ENCODE measurements around the gene NRXN2. TPM values are rescaled to one million over a fixed set of nuclear protein-coding genes. Genes with fewer than 3 reads are reported as not detected.
"Not testable (repeated sequence)": the region's sequence is repeated elsewhere in the genome, so short reads cannot be mapped to it uniquely, and the experiment has no call there.

Gene NRXN2
- total RNA-seq, 1 donor from 2014 or later = 8.5 TPM

DNA sequence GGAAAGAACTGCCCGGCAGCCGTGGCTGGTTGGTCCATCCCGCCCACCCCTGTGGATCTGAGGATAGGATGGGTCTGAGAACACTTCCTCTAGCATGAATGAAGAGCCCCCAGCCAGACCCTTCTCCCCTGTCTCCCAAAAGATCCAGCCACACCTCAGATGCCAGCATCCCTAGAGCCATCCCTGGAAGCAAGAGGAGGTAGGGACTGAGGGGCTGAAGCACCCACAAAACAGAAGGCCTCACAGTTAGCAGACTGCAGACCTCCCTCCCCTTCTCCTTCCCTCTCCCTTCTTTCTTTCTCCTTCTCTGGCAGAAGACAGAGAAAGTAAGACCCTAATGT, 1.7 kb downstream of the NRXN2 start:
- no peak for DNase-seq

GRCh38 chr11:64720640-64721358, 2.2 kb downstream of the NRXN2 start:
- DNase-seq = no peak

- no peak for DNase-seq
These were observed 2.8 kb downstream of the NRXN2 start for GRCh38 chr11:64720167-64720566.

DNA sequence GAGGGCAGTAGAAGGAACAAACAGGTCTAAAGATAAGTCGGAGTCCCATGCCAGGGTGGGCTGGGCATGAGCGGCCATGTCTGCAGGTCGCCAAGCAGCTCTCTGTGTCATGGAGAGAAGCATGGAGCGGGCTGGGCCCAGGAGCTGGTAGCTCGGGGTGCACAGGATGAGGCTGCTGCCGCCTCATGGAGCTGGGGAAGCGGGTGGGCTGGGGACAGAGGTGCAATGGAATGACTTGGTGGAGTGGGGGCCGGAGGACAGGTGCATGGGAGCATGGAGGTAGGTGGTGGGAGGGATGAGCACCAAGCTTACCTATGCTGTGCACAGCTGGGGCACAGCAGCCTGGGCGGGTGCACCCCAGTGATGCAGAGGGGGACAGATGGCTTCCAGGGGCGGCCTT, 3.6 kb downstream of the NRXN2 start:
- DNase-seq = no peak

DNA sequence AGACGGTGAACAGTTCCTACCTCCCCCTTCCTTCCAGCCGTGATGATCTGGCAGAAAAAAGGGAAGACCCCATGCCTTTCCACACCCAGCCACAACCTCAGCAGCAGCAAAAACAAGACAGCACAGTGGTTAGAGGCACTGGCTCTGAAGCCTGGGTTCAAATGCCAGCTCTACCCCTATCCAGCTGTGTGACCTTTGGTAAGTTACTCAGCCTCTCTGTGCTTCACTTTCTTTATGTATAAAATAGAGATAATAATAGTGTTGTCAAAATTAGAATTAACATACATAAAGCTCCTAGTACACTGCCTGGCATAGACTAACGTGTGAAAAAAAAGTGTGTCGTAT, 4.2 kb downstream of the NRXN2 start:
- no peak for DNase-seq

DNA sequence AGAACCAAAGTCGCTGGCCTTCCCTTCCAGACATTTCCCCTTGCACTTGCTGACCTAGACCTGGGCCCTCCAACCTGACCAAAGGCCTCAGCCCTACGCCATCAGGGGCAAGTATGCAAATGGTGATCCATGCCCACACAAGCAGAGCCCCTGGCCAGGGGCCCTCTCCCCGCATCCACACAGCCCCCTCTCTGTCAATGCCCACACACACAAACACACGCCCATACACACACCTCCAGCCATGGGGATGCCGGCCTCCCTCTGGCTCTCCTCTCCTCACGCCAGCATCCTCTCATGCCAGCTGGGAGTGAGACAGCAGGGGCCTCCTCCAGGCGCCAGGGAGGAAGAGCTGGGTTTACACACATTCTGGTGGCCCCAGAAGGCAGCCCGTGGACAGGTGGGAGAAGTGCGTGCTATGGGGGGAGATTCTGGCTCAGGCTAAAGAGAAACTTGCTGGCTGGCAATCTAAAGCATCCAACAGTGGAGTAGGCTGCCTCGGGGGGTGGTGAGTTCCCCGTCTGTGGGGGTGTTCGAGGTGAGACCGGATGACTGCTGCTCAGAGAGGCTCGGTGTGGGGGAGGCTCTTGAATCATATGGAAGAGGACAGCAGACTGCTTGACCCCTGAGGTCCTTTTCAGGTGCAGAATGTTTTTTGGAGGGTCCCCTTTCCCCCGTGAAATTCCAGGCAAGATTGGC, 4.8 kb downstream of the NRXN2 start:
- no peak for DNase-seq

DNA sequence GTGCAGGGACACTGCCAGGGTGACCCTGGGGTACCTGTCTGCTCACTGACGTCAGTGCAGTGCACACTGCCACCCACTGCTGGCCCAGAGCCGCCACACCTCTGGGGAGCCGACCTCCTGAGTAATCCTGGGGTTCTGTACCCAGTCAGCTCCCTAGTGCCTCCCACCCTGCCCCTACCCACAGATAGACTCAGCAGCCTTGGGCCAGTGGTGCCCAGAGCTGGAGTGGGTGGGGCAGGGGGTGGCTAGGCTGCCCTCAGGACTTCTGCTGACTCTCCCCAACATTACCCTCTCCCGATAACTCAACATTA, 5.8 kb downstream of the NRXN2 start:
- no peak for DNase-seq

DNA sequence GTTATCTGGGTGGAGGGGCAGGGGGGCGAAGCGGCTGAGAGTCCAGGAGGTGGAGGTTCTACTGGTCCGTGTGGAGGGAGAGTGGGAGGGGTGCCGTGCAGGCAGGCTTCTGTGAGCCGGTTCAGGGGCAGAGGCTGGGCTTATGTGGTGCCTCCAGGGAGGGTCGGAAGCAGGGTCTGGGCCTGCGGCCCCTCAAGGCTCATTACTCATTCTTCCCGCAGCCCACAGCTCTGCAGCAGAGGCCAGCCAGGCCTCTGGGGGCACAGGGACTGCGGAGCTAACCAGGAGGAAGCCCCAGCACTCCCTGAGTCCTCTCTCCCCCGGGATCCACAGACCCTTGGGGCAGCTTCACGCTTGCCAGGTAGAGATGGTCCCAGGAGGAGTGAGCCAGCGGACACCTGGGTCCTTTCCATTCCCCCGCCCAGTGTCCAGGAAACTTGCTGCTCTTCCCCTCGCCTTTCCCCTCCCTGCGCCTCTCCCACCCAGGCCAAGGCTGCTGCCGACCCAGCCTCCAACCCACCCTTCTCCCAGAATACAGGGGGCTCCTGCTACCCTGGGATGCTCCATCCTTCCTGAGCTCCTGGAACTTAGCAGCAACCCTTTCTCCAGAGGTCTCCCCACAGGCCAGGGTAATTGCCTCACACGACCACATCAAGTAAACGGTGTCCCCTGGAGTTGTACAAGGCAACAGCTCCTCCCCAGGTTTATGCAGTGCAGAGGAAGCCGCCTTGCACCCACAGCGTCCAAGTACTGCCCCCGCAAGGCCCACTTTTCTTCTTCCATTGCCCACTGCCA, 6.3 kb downstream of the NRXN2 start:
- no peak for DNase-seq

GRCh38 chr11:64715756-64716472, 7.1 kb downstream of the NRXN2 start:
- no peak for DNase-seq

DNA sequence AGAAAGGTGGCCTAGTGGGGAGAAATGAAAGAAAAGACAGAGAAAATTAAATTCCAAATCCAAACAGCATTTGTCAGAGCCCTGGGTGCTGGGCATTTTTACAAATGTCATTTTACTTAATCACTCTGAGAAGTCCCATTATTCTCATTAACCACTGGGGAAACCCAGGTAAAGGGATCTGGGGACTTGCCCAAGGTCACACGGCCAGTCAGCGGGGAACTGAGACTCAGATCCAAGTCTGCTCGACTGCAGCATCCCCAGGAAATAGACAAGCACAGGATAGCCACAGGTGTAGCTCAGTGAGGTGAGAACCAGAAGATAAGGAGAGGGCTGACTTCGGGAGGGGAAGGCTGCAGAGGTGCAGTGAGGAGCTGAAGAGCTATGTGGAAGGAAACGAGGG, 7.9 kb downstream of the NRXN2 start:
- DNase-seq = no peak

DNA sequence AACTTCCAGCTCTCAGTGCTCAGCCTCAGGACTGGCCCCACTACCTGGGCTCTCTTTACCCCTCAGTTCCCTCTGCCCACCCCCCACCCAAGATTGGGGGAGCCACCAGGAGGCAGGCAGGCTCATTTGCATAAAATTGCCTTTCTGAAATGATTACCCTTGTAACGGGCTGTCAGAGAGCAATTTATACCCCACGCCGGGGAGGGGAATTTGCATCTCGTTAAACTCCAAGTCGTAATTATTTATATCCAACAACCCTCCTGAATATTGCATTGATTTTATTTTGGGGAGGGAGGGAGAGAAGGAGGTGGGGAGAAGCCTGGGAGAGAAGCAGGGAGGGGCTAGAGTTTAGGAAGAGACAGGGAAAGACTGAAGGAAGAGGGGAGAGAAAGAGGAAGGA, 8.3 kb downstream of the NRXN2 start:
- DNase-seq = no peak

DNA sequence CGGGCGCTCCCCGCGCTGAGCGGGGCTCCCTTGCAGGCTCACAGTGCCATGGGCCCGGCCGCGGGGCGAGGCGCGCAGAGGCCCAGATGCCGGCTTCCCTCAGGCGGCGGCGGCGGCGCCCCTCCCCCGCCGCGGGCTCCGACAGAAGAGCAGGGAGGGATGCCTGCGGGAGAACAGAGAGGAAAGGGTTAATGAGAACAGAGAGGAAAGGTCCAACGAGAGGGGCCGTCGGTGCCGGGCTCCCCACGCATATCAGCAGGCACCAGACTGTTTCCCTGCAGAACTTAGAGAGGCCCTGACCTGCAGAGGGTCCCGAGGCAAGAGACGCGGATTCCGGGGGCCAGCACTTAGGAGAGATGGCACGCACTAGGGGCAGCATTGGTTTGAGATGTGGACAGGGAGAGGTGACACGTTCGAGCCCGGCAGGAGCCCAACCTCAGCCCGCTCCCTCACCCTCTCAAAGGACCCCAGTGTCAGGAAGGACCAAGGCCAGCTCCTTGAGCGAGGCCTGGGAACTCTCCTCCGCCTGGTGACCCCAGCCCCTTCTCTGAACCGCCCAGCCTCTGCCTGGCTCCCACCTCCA, 9.1 kb downstream of the NRXN2 start:
- no peak for DNase-seq

GRCh38 chr11:64713016-64713707, 9.8 kb downstream of the NRXN2 start:
- DNase-seq = no peak

DNA sequence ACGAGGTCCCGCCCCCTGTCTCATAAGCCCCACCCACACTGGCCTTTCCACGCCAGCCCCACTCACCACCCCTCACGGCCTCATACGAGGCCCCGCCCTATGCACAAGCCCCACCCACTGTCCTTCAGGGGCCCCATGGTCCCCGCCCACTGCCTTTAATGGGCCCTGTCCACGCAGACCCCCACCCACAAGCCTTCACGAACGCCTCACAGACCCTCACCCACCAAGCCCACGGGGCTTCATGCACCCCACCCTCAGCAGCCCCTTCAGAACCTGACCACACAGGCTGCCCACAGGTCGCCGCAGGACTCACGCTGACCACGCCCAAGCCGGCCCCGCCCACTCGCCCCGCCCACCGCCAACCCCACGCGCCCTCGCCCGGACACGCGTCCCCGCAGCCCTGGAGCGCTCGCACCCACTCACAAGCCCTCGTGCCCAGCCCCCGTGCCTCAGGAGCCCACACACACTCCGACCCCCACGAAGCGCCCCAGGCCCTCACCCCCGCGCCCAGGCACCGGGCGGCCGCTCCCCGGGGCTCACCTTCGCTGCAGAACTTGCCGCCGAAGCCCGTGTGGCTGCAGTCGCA, 10.5 kb downstream of the NRXN2 start:
- DNase-seq = no peak

DNA sequence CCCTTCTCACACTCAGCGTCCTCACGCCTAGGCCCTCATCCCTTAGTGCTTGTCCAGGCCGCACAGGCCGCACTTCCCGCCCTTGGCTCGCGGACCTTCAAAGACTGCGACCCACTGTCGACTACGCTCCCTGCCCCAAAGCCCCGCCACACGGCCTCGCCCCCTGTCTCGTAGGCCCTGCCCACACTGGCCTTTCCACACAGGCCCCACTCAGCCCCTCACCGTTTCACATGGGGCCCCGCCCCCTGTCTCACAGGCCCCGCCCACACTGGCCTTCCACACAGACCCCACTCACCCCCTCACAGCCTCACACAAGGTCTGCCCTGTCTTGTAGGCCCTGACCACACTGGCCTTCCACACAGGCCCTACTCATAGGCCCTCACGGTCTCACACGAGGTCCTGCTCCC, 11.0 kb downstream of the NRXN2 start:
- DNase-seq = no peak

DNA sequence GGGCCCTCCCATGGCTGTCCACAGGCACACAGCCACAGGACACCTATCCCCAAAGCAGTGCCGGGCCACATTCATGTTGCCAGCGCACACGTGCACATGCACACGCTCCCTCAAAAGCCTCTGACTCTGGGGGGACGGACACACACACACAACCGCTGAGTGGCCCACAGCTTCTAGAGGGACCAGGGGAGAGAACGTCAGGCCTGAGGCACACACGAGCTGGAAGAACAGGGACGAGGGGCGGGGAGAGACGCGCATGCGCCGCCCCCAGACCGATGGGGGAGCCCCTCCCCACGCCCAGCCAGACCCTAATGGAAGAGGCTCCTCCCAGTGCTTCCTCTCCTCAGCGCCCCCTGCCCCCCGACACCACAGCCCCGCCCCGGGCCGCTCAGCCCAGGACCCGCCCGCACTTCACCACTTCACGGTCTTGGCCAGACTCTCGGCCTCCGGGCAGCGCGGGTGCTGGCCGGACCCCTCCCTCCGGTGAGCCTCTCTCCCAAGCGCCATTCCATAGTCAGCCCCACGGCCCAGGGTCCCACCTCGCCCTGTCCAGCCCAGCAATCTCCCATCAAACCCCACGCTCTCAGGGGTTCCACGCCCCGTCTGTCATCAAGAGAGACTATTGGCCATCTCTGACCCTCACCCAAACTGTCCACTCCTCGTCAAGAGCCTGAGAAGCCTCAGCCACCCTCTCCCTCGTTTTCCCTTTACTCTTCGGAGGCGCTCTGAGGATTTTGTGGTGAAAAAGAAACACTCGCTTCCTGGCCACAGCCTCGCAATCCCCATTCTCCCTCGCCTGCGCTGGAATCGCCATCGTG, 11.7 kb downstream of the NRXN2 start:
- no peak for DNase-seq

GRCh38 chr11:64710418-64711137, 12.4 kb downstream of the NRXN2 start:
- DNase-seq = no peak

- DNase-seq = no peak
These were observed 17.5 kb downstream of the NRXN2 start for GRCh38 chr11:64705501-64705900.

- DNase-seq = no peak
These were observed 19.9 kb downstream of the NRXN2 start for GRCh38 chr11:64703048-64703447.

- DNase-seq = not testable (repeated sequence)
These were observed 21.0 kb downstream of the NRXN2 start for GRCh38 chr11:64701956-64702355.

Data from skin of body (tissue), 2 donors.